SK-N-MC (cell line): ENCODE data around the gene FAF2.

ENCODE experiments used
- DNase-seq: peaks from one replicate; pipeline ENCODE4 v3.0.0-alpha.2; 2011; ENCODE audit warnings: low read depth, low spot score
- H3K27ac ChIP-seq: fragments of 200-600 bp; sonication (generic); 2 replicates; pipeline ENCODE4 v1.5.1; 2016; ENCODE audit warnings: mixed run types
- H3K36me3 ChIP-seq: fragments of 200-600 bp; sonication (generic); 2 replicates; pipeline ENCODE4 v1.6.1; 2017; ENCODE audit warnings: antibody characterized with exemption, low read length, mixed read lengths; ENCODE audit not compliant: insufficient read depth
- H3K4me3 ChIP-seq: fragments of 200-600 bp; sonication (generic); 2 replicates; pipeline ENCODE4 v1.5.1; 2016
- H3K9ac ChIP-seq: fragments of 200-600 bp; sonication (generic); 2 replicates; pipeline ENCODE4 v1.8.0; 2017; ENCODE audit warnings: mixed run types, mixed read lengths; ENCODE audit not compliant: insufficient read length
- H3K9me3 ChIP-seq: fragments of 200-600 bp; sonication (generic); 2 replicates; pipeline ENCODE4 v1.6.1; 2017; ENCODE audit warnings: low read depth, mild to moderate bottlenecking, antibody characterized with exemption, low read length, moderate library complexity, mixed read lengths
- EZH2 ChIP-seq: fragments of 200-600 bp; sonication (generic); IDR thresholded peaks from one replicate; pipeline ENCODE4 v1.6.1; 2017; ENCODE audit warnings: antibody characterized with exemption
- FOXP2 ChIP-seq: optimal IDR thresholded peaks from 2 replicates; pipeline ENCODE3; 2011; ENCODE audit warnings: mild to moderate bottlenecking, moderate library complexity; ENCODE audit not compliant: insufficient read depth; ENCODE audit errors: extremely low read length, control extremely low read depth
- POLR2AphosphoS5 ChIP-seq: IDR thresholded peaks from 2 replicates; pipeline ENCODE4 v1.6.1; 2012; ENCODE audit warnings: mild to moderate bottlenecking, low read depth, low read length, borderline replicate concordance

Gene FAF2

GRCh38 chr5:176536902-176537553 is 88.8 kb downstream of the FAF2 start, which contains the start of gene RNF44:
Gene RNF44 (minus strand): TSS chr5:176537402. CDS start chr5:176532472, 4,930 bp downstream.
- peaks cover 20% of the 10 kb centered on the region for H3K36me3 ChIP-seq
- DNase-seq = peak; percentile 91
- peak within 1 kb of the TSS; percentile 99 for H3K4me3 ChIP-seq
- peak within 1 kb of the TSS; percentile 94 for H3K27ac ChIP-seq
- H3K9ac ChIP-seq = peak within 1 kb of the TSS; percentile 99
- no peaks in the 10 kb centered on the region for H3K9me3 ChIP-seq
- TF ChIP-seq EZH2 (no peak), FOXP2 (peak; percentile 46), POLR2AphosphoS5 (peak; percentile 65)

GRCh38 chr5:176537554-176538229 is 89.5 kb downstream of the FAF2 start:
- peak overlapping the region; percentile 99 for H3K4me3 ChIP-seq
- peak overlapping the region; percentile 92 for H3K27ac ChIP-seq
- TF ChIP-seq POLR2AphosphoS5 (peak; percentile 73), FOXP2 (peak; percentile 21), EZH2 (no peak)
- DNase-seq = peak; percentile 99
- peaks cover 16% of the 10 kb centered on the region for H3K36me3 ChIP-seq
- no peaks in the 10 kb centered on the region for H3K9me3 ChIP-seq
- peak overlapping the region; percentile 88 for H3K9ac ChIP-seq

- H3K27ac ChIP-seq = peak overlapping the region; percentile 92
Measured at GRCh38 chr5:176538230-176538988, 90.2 kb downstream of the FAF2 start.

GRCh38 chr5:176538989-176539384 is 90.8 kb downstream of the FAF2 start:
- no peak for DNase-seq
- Histone ChIP-seq H3K9ac (no peak overlapping the region), H3K9me3 (no peaks in the 10 kb centered on the region), H3K27ac (peak overlapping the region; percentile 92), H3K36me3 (peaks cover 11% of the 10 kb centered on the region), H3K4me3 (no peak overlapping the region)
- TF ChIP-seq EZH2 (no peak), FOXP2 (no peak), POLR2AphosphoS5 (no peak)

More at GRCh38 chr5:176538230-176538988, 90.2 kb downstream of the FAF2 start:
- peak overlapping the region; percentile 99 for H3K4me3 ChIP-seq
- peaks cover 11% of the 10 kb centered on the region for H3K36me3 ChIP-seq
- no peak for DNase-seq
- H3K9ac ChIP-seq = peak overlapping the region; percentile 70
- TF ChIP-seq POLR2AphosphoS5 = no peak
- no peak for TF ChIP-seq EZH2
- no peak for TF ChIP-seq FOXP2
- no peaks in the 10 kb centered on the region for H3K9me3 ChIP-seq

GRCh38 chr5:176540476-176540899 is 92.3 kb downstream of the FAF2 start:
- no peak for TF ChIP-seq FOXP2
- peak overlapping the region; percentile 81 for H3K27ac ChIP-seq
- no peak overlapping the region for H3K4me3 ChIP-seq
- peaks cover 2% of the 10 kb centered on the region; the same call in 1 of the 2 replicates for H3K36me3 ChIP-seq
- DNase-seq = no peak
- H3K9ac ChIP-seq = peak overlapping the region; percentile 60
- H3K9me3 ChIP-seq = no peaks in the 10 kb centered on the region

- peak overlapping the region; percentile 60 for H3K9ac ChIP-seq
- no peaks in the 10 kb centered on the region for H3K9me3 ChIP-seq
- no peaks in the 10 kb centered on the region for H3K36me3 ChIP-seq
- peak overlapping the region; percentile 81 for H3K27ac ChIP-seq
- no peak for TF ChIP-seq EZH2
- no peak for TF ChIP-seq POLR2AphosphoS5
- TF ChIP-seq FOXP2 = no peak
- DNase-seq = no peak
- H3K4me3 ChIP-seq = peak overlapping the region; percentile 88; the same call in 1 of the 2 replicates
Measured at GRCh38 chr5:176540956-176541337, 92.8 kb downstream of the FAF2 start.

- TF ChIP-seq FOXP2 (peak; percentile 57), EZH2 (no peak), POLR2AphosphoS5 (peak; percentile 60; the same call in 1 of the 2 replicates)
- Histone ChIP-seq H3K9ac (peak overlapping the region; percentile 37), H3K4me3 (peak overlapping the region; percentile 88), H3K36me3 (no peaks in the 10 kb centered on the region), H3K27ac (peak overlapping the region; percentile 81), H3K9me3 (no peaks in the 10 kb centered on the region)
- no peak for DNase-seq
Measured at GRCh38 chr5:176541338-176542134, 93.4 kb downstream of the FAF2 start.

- Histone ChIP-seq H3K27ac (peak overlapping the region; percentile 74), H3K4me3 (peak overlapping the region; percentile 88)
- no peak for DNase-seq
Measured at GRCh38 chr5:176542135-176542595, 94.0 kb downstream of the FAF2 start.

More at GRCh38 chr5:176542135-176542595, 94.0 kb downstream of the FAF2 start:
- H3K9me3 ChIP-seq = no peaks in the 10 kb centered on the region
- no peaks in the 10 kb centered on the region for H3K36me3 ChIP-seq
- no peak for TF ChIP-seq EZH2
- TF ChIP-seq POLR2AphosphoS5 = peak; percentile 50; the same call in 1 of the 2 replicates
- H3K9ac ChIP-seq = peak overlapping the region; percentile 79
